GM12875 (cell line): Measurements from ENCODE around the gene ROPN1L.
A peak's percentile ranks its signal among the peaks of the same experiment; 100 is the strongest.

Experiments
- H3K4me3 ChIP-seq: one replicate; pipeline ENCODE4 v1.5.1; 2011; ENCODE audit warnings: low read depth, low read length, control low read depth
- CTCF ChIP-seq: IDR thresholded peaks from 2 replicates; pipeline ENCODE4 v1.5.1; 2011; ENCODE audit warnings: low read depth, mild to moderate bottlenecking, control low read depth, inconsistent platforms, low read length, moderate library complexity, borderline replicate concordance; ENCODE audit not compliant: insufficient read depth

The ROPN1L gene

GRCh38 chr5:10418654-10419345 lies 22.9 kb upstream of the ROPN1L start:
- no peak overlapping the region for H3K4me3 ChIP-seq
- no peak for TF ChIP-seq CTCF

GRCh38 chr5:10420468-10420867 lies 21.2 kb upstream of the ROPN1L start:
- H3K4me3 ChIP-seq = no peak overlapping the region
- no peak for TF ChIP-seq CTCF

- TF ChIP-seq CTCF = no peak
- H3K4me3 ChIP-seq = no peak overlapping the region
Observed at GRCh38 chr5:10420932-10421331, 20.7 kb upstream of the ROPN1L start.

GRCh38 chr5:10421896-10422691 lies 19.6 kb upstream of the ROPN1L start:
- no peak for TF ChIP-seq CTCF

GRCh38 chr5:10423022-10423421 lies 18.7 kb upstream of the ROPN1L start:
- no peak overlapping the region for H3K4me3 ChIP-seq
- no peak for TF ChIP-seq CTCF

More at GRCh38 chr5:10421896-10422691, 19.6 kb upstream of the ROPN1L start:
- no peak overlapping the region for H3K4me3 ChIP-seq

- no peak overlapping the region for H3K4me3 ChIP-seq
- peak; percentile 45; the same call in 1 of the 2 replicates for TF ChIP-seq CTCF
Observed at GRCh38 chr5:10424124-10424731, 17.5 kb upstream of the ROPN1L start.
